GM12801 (cell line): ENCODE results near the gene ACADS.

ENCODE experiments used
- CTCF ChIP-seq: IDR thresholded peaks from one replicate; pipeline ENCODE4 v1.5.1; 2011; ENCODE audit warnings: control low read depth; ENCODE audit not compliant: insufficient read length; ENCODE audit errors: extremely low read depth

Gene ACADS

DNA sequence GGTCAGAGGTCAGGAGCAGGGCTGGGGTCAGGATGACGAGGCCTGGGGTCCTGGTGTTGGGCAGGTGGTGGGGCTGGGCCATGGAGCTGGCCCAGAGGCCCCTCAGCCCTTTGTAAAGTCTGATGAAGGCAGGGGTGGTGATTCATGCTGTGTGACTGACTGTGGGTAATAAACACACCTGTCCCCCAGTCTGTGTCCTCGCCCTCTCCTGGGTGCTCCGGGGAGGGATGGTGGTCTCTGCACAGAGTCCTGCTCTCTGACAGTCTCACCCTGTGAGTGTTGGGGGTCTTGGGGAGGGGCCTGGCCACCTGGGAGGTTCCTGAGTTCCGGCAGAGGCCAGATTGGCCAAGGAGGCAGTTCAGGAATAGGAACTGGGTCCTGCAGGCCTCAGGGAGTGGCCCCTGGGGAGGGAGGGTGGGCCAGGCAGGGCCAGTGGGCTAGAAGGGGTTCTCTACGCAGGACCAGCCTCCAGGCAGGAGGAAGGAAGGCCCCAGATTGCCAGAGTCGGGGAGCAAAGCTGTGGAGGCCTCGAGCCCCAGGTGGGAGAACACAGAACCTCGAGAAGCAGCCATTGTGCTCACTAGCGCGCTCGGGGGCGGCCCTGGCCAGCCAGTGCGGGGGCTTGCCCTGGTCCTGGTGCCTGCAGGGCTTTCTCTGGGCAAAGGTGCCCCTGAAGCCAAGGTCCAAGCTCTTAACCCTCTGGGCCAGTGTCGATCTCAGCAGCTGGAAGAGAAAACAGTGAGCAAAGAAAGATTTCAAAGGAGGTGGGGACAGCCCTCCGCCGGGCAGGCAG is 14.4 kb downstream of the ACADS start:
- TF ChIP-seq CTCF, result no peak

DNA sequence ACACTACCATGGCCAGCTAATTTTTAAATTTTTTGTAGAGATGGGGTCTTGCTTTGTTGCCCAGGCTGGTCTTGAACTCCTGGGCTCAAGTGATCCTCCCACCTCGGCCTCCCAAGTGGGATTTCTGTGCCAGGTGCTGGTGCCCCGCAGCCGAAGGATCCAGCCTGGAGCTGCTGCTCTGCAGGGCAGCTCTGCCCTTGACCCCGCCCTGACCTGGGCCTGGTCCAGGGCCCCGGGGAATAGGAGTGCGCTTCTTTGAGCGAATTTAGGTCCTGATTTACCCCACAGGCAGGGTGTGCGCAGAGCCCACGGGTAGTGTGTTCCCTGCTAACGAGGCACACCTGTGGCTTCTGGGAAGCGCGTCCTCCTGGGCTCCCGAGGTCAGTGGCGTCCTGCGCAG is 15.2 kb downstream of the ACADS start:
- TF ChIP-seq CTCF, result no peak

DNA sequence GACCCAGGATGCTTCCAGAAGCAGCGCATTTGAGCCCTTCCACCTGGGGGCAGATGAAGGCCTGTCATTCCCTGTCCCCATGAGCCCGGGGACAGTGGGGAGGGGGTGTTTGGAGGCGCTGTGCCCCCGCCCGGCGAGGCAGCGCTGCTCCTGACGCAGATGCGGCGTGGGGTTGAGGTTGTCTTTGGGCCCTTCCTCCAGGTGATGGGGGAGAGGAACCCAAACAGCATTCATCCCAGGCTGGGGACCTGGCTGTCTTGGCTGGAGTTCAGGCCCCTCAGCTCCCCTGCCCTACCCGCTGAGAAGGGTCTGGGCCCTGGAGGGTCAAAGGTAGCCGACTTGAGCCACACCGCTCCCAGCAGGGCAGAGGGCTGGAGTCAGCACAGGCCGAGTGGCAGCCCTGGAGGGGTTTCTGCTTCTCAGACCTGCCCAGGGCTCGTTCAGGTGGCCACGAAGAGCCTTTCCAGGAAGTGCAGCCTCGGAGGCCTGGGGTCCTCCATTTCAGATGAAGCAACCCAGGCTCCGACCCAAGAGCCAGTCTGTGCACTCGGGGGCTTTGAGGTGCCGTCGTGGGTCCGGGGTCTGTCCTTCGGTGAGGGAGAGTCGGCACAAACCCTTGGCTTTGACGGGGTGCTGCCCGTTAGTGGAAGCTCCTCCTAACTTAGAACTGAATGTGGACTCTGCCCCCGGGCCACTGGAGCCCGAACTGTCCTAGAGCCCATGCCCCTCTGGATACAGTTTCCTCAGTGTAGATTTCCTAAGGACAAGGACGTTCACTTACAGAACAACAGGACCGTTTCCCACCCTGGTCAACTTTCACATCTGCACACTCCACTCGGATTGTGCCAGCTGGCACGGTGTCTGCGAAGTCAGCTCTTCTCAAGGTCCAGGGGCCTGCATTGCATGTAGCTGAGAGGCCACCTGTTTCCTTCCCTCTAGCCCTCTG is 16.1 kb downstream of the ACADS start:
- TF ChIP-seq CTCF, result no peak

- TF ChIP-seq CTCF, result no peak
Observed at GRCh38 chr12:120744922-120745493, 19.4 kb downstream of the ACADS start.

GRCh38 chr12:120748242-120748641 is 22.6 kb downstream of the ACADS start:
- TF ChIP-seq CTCF, result no peak

- TF ChIP-seq CTCF, result no peak
Observed at GRCh38 chr12:120749256-120749655, 23.6 kb downstream of the ACADS start.

GRCh38 chr12:120750806-120751205 is 25.2 kb downstream of the ACADS start:
- TF ChIP-seq CTCF, result no peak
